ENCODE results near the gene ACVRL1.

DNA sequence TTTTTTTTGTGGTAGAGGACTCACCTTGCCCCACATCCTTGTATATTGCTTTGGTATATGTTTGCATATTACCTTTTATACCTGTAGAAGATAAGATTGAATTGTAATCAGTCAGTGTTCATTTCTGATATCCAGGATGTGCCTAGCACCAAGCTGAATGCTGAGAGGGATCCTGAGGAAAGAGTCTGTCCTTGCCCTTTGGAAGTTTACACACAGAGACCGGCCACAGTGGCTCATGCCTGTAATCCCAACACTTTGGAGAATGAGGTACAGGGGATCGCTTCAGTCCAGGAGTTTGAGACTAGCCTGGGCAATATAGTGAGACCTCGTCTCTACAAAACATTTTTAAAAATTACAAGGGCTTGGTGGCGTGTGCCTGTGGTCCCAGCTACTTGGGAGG is 52.6 kb downstream of the ACVRL1 start:
- TF ChIP-seq, protein P1, sequence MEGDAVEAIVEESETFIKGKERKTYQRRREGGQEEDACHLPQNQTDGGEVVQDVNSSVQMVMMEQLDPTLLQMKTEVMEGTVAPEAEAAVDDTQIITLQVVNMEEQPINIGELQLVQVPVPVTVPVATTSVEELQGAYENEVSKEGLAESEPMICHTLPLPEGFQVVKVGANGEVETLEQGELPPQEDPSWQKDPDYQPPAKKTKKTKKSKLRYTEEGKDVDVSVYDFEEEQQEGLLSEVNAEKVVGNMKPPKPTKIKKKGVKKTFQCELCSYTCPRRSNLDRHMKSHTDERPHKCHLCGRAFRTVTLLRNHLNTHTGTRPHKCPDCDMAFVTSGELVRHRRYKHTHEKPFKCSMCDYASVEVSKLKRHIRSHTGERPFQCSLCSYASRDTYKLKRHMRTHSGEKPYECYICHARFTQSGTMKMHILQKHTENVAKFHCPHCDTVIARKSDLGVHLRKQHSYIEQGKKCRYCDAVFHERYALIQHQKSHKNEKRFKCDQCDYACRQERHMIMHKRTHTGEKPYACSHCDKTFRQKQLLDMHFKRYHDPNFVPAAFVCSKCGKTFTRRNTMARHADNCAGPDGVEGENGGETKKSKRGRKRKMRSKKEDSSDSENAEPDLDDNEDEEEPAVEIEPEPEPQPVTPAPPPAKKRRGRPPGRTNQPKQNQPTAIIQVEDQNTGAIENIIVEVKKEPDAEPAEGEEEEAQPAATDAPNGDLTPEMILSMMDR (IDR thresholded peaks at IDR 0.05; ENCODE audit: low read depth, low read length, poor library complexity, severe bottlenecking) = no peak
- no peak for TF ChIP-seq EZH2phosphoT487 (IDR thresholded peaks at IDR 0.05; ENCODE audit: borderline replicate concordance, low read length)
